LNCaP clone FGC (cell line): ENCODE measurements around the gene ARFRP1.

Source experiments
- DNase-seq: peaks from one replicate; pipeline ENCODE4 v3.0.0-alpha.2; 2011; ENCODE audit warnings: low read depth
- H3K4me3 ChIP-seq: 2 replicates; pipeline ENCODE4 v1.5.1; 2011; ENCODE audit warnings: mild to moderate bottlenecking, low read depth, low read length, control low read depth
- TF ChIP-seq, protein P1 (sequence below): IDR thresholded peaks from 2 replicates; pipeline ENCODE4 v1.5.1; 2012; ENCODE audit warnings: mild to moderate bottlenecking; ENCODE audit not compliant: control insufficient read depth, insufficient read depth; ENCODE audit errors: extremely low read depth

The ARFRP1 gene

DNA sequence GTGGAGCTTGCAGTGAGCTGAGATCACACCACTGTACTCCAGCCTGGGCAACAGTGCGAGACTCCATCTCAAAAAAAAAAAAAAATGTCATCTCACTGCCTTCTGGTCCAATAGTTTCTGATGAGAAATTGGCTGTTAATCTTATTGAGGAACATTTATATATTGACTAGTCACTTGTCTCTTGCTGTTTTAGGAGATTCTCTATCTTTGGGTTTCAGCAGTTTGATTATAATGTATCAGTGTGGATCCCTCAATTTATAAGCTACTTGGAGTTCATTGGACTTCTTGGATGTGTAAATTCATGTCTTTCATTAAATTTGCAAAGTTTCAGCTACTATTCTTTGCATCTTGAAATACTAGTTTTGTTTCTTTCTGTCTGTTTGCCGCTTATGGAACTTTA lies 11.2 kb upstream of the ARFRP1 start:
- no peak for DNase-seq
- TF ChIP-seq, protein P1, sequence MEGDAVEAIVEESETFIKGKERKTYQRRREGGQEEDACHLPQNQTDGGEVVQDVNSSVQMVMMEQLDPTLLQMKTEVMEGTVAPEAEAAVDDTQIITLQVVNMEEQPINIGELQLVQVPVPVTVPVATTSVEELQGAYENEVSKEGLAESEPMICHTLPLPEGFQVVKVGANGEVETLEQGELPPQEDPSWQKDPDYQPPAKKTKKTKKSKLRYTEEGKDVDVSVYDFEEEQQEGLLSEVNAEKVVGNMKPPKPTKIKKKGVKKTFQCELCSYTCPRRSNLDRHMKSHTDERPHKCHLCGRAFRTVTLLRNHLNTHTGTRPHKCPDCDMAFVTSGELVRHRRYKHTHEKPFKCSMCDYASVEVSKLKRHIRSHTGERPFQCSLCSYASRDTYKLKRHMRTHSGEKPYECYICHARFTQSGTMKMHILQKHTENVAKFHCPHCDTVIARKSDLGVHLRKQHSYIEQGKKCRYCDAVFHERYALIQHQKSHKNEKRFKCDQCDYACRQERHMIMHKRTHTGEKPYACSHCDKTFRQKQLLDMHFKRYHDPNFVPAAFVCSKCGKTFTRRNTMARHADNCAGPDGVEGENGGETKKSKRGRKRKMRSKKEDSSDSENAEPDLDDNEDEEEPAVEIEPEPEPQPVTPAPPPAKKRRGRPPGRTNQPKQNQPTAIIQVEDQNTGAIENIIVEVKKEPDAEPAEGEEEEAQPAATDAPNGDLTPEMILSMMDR: no peak
- H3K4me3 ChIP-seq: no peak overlapping the region

DNA sequence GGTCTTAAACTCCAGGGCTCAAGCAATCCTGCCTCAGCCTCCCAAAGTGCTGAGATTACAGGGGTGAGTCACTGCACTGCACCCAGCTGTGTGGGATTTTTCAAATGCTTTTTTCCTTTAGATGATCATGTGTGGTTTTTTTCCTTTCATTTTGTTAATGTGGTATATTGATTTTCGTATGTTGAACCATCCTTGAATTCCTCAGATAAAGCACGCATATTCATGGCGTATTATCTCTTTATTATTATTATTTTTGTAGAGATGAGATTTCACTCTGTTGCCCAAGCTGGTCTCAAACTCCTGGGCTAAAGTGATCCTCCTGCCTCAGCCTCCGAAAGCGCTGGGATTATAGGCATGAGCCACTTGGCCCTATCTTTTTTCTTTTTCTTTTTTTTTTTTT lies 7.1 kb upstream of the ARFRP1 start:
- DNase-seq: no peak
- no peak overlapping the region for H3K4me3 ChIP-seq
- TF ChIP-seq, protein P1: no peak

DNA sequence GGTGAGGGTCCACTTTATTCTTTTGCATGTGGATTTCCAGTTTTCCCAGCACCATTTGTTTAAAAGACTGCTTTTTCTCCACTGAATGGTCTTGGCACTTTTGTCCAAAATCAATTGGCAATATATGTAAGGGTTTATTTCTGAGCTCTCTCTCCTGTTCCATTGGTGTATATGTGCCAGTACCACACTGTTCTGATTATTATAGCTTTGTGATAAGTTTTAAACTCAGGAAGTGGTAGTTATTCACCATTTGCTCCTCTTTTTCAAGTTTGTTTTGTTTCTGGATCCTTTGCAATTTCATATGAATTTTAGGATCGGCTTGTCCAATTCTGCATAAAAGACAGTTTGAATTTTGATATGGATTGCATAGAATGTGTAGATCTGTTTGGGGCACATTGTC lies 4.4 kb upstream of the ARFRP1 start:
- no peak for DNase-seq
- TF ChIP-seq, protein P1: no peak
- H3K4me3 ChIP-seq: no peak overlapping the region

DNA sequence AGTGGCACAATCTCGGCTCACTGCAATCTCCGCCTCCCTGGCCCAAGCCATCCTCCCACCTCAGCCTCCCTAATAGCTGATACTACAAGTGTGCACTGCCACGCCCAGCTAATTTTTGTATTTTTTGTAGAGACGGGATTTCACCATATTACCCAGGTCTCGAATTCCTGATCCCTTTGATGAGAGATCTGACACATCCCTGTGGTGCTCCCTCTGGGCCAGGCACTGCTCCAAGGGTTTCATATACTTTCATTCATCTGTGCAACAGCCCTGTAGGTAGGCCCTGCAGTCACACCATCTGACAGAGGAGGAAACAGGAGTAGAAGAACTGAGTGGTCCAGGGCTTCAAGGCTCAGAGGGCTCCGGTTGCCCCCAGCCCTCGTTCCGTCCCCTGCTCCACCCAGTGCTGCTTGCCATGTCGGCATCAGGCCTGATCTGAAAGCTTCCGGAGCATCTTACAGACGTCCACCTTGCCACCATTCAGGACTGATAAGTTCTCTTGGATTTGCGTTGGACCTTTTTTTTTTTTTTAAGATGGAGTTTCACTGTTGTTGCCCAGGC lies 3.4 kb upstream of the ARFRP1 start:
- TF ChIP-seq, protein P1: no peak
- no peak for DNase-seq
- no peak overlapping the region for H3K4me3 ChIP-seq

DNA sequence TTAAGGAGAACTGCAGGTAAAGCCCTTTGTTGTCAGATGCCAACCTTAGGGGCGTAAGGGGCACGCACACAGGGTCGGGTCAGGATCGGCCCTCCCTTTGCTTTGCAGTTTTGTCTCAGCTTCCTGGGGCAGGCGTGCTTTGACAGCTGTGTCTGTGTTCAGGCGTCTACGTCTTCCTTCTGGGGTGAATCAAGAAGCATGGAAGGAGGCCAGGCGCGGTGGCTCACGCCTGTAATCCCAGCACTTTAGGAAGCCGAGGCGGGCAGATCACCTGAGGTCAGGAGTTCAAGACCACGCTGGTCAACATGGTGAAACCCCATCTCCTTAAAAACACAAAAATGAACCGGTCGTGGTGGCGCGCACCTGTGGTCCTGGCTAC lies 1.4 kb upstream of the ARFRP1 start:
- peak overlapping the region; percentile 95 for H3K4me3 ChIP-seq
- TF ChIP-seq, protein P1: no peak
- DNase-seq: no peak

DNA sequence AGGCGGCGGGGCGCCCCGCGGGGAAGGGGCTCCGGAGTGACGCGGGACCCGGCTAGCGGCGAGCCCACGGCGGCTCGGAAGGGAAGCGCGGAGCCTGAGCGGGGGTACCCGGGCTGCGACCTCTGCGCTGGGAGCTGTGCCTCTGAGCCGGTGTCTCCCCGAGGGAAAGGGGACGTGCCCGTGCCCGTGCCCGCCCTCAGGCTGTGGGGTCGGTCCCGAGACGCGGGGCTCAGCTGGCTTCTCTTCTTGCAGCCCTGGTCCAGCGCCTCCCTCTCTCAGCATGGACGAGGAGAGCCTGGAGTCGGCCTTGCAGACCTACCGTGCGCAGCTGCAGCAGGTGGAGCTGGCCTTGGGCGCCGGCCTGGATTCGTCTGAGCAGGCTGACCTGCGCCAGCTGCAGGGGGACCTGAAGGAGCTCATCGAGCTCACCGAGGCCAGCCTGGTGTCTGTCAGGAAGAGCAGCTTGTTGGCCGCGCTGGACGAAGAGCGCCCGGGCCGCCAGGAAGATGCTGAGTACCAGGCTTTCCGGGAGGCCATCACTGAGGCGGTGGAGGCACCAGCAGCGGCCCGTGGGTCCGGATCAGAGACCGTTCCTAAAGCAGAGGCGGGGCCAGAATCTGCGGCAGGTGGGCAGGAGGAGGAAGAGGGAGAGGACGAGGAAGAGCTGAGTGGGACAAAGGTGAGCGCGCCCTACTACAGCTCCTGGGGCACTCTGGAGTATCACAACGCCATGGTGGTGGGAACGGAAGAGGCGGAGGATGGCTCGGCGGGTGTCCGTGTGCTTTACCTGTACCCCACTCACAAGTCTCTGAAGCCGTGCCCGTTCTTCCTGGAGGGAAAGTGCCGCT lies 749 bp upstream of the ARFRP1 start:
- no peak for DNase-seq
- H3K4me3 ChIP-seq: peak overlapping the region; percentile 95
- TF ChIP-seq, protein P1: no peak

DNA sequence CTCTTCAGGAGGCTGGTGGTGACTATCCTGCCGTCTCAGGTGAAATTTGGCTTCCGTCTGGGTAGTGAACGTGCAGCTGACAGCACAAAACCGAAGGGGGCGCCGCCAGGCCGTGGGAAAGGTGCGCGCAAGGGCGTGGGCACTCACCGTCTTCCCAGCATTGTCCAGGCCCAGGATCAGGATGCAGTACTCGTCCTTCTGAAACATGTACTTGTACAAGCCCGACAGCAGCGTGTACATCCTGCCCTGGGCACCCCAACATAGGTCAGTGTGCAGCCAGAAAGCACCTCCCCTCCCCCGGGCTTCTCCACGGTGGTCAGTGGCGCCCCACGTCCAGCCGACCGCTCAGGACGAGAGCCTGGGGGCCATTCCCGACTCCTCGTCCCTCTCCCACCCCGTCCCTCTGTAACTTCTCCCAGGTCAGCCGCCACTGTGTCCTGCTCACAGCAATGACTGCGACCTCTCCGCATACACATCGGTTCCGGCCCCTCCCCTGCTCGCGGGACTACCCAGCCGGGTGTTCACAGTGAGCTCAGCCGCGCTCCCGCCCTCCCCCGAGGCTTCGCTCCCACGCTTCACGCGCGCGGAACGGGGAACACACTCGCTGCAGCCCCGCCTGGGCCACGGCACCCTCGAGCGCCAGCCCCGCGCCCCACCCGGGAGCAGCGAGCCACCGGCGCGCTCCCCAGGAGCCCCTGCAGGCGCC lies 771 bp downstream of the ARFRP1 start:
- TF ChIP-seq, protein P1: peak; percentile 83
- peak; percentile 53 for DNase-seq

More for the DNA sequence above, 771 bp downstream of the ARFRP1 start:
- peak overlapping the region; percentile 95 for H3K4me3 ChIP-seq
